ENCODE measurements around the gene HNRNPM.

GRCh38 chr19:8396563-8397203 is 48.1 kb upstream of the HNRNPM start:
- TF ChIP-seq, protein P1, sequence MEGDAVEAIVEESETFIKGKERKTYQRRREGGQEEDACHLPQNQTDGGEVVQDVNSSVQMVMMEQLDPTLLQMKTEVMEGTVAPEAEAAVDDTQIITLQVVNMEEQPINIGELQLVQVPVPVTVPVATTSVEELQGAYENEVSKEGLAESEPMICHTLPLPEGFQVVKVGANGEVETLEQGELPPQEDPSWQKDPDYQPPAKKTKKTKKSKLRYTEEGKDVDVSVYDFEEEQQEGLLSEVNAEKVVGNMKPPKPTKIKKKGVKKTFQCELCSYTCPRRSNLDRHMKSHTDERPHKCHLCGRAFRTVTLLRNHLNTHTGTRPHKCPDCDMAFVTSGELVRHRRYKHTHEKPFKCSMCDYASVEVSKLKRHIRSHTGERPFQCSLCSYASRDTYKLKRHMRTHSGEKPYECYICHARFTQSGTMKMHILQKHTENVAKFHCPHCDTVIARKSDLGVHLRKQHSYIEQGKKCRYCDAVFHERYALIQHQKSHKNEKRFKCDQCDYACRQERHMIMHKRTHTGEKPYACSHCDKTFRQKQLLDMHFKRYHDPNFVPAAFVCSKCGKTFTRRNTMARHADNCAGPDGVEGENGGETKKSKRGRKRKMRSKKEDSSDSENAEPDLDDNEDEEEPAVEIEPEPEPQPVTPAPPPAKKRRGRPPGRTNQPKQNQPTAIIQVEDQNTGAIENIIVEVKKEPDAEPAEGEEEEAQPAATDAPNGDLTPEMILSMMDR (IDR thresholded peaks at IDR 0.05), result peak in 2 of 3 experiments; percentile 31 to 44
- TF ChIP-seq POLR2A (IDR thresholded peaks at IDR 0.05), result no peak

Data from testis (tissue), 2 donors.